A549 treated with Mapracorat at 1 μM for 4 hours (cell line): ENCODE results near the gene CAMTA2. TPM values are rescaled to one million over a fixed set of nuclear protein-coding genes. Genes with fewer than 3 reads are reported as not detected.

ENCODE experiments used
- total RNA-seq: library from RNA; stranded (reverse); fragments of 200-300 nt; extraction: Qiagen RNA extraction; gene quantifications from 5 replicates; pipeline ENCODE4 v1.2.3, GENCODE V29; 2022

CAMTA2 gene, protein sequence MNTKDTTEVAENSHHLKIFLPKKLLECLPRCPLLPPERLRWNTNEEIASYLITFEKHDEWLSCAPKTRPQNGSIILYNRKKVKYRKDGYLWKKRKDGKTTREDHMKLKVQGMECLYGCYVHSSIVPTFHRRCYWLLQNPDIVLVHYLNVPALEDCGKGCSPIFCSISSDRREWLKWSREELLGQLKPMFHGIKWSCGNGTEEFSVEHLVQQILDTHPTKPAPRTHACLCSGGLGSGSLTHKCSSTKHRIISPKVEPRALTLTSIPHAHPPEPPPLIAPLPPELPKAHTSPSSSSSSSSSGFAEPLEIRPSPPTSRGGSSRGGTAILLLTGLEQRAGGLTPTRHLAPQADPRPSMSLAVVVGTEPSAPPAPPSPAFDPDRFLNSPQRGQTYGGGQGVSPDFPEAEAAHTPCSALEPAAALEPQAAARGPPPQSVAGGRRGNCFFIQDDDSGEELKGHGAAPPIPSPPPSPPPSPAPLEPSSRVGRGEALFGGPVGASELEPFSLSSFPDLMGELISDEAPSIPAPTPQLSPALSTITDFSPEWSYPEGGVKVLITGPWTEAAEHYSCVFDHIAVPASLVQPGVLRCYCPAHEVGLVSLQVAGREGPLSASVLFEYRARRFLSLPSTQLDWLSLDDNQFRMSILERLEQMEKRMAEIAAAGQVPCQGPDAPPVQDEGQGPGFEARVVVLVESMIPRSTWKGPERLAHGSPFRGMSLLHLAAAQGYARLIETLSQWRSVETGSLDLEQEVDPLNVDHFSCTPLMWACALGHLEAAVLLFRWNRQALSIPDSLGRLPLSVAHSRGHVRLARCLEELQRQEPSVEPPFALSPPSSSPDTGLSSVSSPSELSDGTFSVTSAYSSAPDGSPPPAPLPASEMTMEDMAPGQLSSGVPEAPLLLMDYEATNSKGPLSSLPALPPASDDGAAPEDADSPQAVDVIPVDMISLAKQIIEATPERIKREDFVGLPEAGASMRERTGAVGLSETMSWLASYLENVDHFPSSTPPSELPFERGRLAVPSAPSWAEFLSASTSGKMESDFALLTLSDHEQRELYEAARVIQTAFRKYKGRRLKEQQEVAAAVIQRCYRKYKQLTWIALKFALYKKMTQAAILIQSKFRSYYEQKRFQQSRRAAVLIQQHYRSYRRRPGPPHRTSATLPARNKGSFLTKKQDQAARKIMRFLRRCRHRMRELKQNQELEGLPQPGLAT
- 28.9 to 41.2 TPM (median 34.3 TPM) in 5 replicates for total RNA-seq

DNA sequence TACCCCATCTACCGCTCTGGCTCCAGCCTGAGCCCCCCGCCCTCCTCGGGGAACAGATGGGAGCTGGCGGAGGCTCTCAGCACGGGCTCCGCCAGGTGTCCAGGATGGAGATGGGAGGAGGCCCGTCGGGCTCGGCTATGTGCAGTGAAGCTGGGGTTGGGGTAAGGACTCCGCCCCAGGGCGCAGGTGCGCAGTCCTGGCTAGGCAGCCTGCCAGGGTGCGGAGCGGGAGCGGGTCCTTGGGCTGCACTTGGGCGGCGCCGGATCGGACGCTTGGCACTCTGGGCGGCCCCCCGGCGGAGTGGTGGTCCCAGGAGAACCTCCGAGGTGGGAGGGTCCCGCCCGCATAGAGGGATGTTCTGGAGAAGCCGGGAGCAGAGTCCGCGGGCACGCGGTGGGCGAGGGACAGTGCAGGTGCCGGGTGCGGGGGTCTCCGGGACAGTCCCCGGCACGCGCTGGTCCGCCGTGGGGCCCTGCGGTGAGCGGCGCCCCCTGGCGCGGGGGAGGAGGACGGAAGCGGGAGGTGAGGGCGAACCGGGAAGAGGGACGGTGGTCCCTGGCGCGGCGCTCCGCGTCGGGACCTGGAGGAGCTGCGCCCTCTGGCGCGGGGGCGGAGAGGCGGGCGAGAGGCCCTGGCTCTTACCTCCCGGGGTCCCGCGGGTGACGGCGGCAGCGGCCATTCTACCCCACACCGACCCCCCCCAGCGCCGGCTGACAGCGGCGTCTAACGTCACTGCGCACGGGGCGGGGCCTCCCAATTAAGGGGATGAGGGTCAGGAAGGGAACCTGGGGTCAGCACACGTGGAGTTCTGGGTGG lies at the start of gene CAMTA2:
Gene CAMTA2, minus strand, starts transcription at position 725 of the 816 bp plus-strand sequence. CDS start 1,453 bp downstream, outside the sequence.

DNA sequence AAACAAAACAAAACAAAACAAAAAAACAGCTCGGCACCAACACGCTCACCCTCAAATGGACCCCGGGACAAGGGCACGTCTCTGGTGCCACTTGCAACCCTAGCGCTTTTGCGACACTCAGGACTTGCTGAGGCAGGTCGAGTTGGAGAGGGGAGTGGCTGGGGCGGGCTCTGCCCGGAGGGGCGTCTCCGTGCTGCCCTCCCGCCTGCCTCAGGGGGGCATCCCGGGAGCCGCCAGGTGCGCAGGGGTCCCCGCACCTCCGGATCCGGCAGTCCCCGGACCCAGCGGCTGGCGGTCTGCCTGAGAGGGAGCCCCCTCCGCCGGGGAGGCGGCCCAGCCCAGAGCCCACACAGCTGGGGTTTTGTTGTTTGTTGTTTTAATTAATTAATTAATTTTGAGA lies 47.8 kb upstream of the CAMTA2 start, which contains the start of gene SLC52A1:
Gene SLC52A1, minus strand, starts transcription at position 112 of the 400 bp plus-strand sequence. CDS start 820 bp downstream, outside the sequence.

DNA sequence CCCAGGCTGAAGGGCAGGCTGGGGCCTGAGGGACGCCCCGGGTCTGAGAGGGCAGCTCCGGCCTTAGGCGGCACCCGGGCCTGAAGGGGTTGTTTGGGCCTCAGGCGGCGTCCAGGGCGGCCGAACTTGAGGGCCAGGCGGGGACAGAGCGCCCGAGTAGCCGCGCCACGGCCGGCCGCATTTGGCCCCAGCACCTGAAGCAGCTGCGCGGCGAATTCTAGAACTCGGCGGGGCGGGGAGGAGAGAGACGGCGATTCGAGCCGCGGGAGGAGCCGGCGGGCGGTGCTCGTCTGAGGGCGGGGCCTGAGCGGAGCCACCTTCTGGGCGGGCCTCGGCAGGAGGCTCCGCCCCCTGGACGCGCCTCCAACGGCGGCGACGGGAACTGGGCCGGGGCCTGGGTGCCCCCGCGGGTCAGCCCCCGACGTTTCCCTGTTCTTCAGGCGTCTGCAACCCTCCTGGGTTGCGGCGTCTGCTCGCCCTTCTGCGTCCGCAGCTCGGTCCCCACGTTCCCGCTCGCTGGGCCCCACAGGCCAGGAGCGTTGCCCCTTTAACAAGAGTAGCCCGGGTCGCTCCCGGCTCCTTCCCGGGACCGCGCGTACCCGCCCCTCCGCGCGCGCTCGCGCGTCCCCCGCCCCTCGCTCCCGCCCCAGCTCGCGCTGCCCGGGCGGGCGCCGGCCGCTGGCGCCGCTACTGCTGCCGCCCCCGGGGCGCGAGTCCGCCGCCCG lies 10.0 kb upstream of the CAMTA2 start, which contains the start of the genes INCA1 and KIF1C:
Gene INCA1, minus strand, starts transcription at position 221 of the 725 bp plus-strand sequence. CDS start 3,085 bp downstream, outside the sequence.
Gene KIF1C, plus strand, starts transcription at position 649 of the 725 bp plus-strand sequence. CDS start 2,297 bp downstream, outside the sequence.

DNA sequence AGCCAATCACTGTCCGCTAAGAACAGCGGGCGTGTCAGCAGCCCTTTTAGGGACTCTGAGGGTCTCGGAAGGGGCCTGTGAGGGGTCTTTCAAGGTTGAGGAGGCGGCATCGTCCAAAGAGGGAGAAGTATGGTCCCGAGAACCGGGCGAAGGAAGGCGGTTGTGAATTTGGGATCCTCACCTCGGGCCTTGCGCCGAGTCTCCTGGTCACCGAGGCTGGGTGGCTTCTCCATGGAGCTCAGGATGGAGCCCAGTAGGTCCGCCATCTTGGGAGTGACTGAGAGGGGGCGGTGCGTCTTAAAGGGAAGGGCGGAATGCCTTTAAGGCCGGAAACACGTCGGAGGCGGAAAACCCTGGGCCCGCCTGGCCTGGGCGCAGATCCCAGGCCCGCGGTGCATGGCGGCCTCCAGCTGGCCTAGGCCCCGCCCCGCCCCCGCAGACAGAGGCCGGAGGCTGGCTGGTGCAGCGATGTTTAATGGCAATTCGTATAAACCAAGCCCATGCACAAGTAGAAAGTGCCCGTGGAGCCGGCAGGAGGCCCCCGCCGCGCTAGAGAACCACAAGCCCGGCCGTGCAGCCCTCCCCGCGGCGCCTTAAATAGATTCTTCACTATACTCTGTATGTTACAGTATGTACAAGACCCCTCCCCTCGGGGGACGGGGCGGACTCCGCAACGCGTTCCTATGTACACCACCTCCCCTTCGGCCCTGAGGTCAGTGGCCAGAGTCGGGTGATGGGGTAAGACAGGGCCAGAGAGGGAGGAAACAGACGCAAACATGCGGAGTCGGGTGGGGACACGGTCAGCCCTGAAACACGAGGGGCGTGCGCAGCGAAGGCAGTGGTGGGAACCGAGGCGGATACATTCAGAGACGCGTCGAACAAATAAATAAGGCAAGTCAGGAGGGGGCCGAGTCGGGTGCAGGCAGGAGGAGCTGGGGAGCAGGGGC lies 19.7 kb downstream of the CAMTA2 start, which contains the start of gene SPAG7:
Gene SPAG7, minus strand, starts transcription at position 279 of the 947 bp plus-strand sequence. Its CDS starts 13 bp downstream, at position 266.

DNA sequence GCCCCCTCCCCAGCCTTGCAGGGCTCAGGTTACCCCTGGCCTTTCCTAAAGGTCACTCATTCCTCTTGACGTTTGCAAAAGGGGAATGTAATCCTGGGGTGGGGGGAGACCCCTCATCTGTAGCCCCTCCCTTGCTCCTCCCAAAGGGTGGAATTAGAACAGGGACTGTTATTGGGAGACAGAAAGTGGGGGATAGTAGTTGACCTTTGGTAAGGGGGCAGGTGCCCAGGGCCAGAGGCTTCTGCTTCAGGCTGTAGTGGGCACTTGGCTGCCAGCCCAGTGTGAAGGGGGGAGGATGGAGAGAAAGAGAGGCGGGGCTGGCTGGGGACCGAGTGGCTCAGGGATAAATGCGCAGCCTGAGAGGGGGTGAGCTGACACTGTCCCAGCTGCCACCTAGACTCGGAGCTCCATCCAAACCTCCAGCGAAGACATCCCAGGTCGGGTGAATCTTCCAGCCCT lies 36.7 kb downstream of the CAMTA2 start, which contains the start of gene ENO3:
Gene ENO3, plus strand, starts transcription at position 374 of the 459 bp plus-strand sequence. CDS start 711 bp downstream, outside the sequence.

DNA sequence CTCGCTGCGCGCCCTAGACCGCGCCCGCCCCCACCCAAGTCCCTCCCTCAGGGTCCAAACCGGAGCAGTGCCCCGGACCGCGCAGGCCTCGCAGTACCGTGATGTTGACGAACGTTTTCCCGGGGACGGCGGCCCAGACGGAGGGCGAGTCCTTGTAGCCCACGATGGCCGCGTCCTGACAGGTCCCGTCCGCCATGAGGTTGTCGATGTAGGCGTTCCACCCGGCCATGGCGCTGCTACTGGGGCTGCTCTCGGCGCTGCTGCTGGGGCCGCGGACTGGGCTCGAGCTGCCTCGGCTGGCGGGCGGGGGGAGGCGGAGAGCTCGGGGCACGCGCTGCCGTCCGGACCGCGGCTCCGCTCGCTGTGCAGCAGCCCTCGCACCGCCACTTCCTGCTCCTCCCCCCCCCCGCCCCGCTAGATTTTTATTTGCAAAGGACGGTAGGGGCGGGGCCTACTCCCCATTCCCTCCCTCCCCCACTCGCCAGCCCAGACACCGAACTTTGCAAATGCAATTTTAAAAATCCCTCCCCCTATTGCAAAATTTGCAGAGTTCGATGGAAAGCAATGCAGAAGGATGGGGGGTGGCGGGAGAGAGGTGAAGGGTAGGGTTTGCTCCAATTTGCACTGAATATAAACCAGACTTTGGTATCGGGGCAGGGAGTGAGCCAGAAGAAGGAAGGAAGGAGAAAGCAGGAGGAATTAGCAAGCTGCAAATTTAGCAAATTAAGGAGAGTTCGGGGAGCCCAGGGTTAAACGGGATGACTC lies 39.1 kb downstream of the CAMTA2 start, which contains the start of gene PFN1:
Gene PFN1, minus strand, starts transcription at position 365 of the 765 bp plus-strand sequence. Its CDS starts 136 bp downstream, at position 229.

DNA sequence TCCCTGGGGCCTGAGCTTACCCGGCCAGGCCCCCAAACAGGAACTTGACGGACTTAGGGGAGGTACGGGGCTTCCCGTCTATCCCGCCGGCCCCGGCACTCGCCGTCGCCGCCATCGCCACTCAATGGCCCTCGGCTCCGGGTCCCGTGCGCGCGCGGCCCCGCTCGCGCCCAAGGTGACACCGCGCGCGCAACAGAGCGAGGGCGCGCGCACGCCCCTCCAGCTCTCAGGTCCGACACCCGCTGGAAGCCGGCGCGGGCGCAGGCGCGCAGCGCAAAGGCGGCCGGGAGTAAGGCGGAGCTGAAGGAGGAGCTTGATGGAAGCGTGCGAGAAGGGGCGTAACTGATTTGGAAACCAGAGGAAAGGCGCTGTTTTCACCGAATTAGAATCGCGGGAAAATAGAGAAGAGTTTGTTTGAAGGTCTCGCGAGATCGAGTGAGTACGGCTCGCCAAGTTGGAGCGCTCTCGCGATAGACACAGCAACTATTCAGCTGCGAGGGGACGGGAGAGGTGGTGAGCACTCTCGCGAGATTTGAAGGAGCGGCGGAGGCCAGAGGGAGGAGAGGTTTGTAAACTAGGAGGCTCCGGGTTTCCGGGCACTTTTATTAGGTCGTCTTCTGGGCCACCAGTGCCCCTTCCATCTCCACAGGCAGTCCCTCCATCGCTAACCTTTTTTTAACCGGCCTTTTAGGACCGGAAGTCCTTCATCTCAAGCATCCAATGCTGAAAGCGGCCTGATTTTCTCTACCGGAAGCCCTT lies 47.5 kb downstream of the CAMTA2 start, which contains the start of the genes RNF167 and SLC25A11:
Gene RNF167, plus strand, starts transcription at position 473 of the 759 bp plus-strand sequence. CDS start 642 bp downstream, outside the sequence.
Gene SLC25A11, minus strand, starts transcription at position 251 of the 759 bp plus-strand sequence. Its CDS starts 136 bp downstream, at position 115.

DNA sequence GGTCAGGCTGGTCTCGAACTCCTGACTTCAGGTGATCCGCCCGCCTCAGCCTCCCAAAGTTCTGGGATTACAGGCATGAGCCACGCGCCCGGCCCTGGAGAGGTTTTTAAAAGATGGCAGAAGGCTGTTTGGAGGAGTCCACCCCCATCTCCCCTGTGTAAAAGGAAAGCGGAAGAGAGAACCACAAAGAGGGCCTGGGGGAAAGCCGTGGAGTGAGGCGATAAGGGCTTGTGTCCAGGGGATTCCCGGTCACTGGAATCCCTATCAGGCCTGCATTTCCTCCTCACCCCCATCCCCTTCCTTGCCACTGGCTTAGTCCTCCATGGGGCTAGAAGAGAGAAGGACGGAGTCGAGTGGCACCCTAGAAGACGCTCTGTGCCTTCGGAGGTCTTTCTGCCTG lies 55.5 kb downstream of the CAMTA2 start, which contains the start of gene GP1BA:
Gene GP1BA, plus strand, starts transcription at position 315 of the 400 bp plus-strand sequence. CDS start 328 bp downstream, outside the sequence.

Other genes starting within 250 kb of the CAMTA2 start
- gene ZMYND15, start 247.8 kb downstream of the CAMTA2 start, total RNA-seq = 0.24 to 0.69 TPM (median 0.32 TPM) in 5 replicates
- 15.4 to 20.3 TPM (median 16.8 TPM) in 5 replicates for gene CXCL16, start 247.7 kb downstream of the CAMTA2 start, total RNA-seq
- 0.50 to 1.3 TPM (median 0.73 TPM) in 5 replicates for gene TM4SF5, start 215.8 kb downstream of the CAMTA2 start, total RNA-seq
- 0.68 to 1.6 TPM (median 0.81 TPM) in 5 replicates for gene VMO1, start 201.3 kb downstream of the CAMTA2 start, total RNA-seq
- gene GLTPD2, start 198.7 kb downstream of the CAMTA2 start, total RNA-seq = not detected in 5 replicates
- gene PSMB6, start 191.5 kb downstream of the CAMTA2 start, total RNA-seq = 471 to 505 TPM (median 471 TPM) in 5 replicates
- gene PLD2, start 180.5 kb downstream of the CAMTA2 start, total RNA-seq = 21.4 to 28.4 TPM (median 23.8 TPM) in 5 replicates
- 44.8 to 62.1 TPM (median 56.2 TPM) in 5 replicates for gene MINK1, start 154.3 kb downstream of the CAMTA2 start, total RNA-seq
- gene C17orf107, start 88.1 kb downstream of the CAMTA2 start, total RNA-seq = 0.16 to 0.48 TPM (median 0.28 TPM) in 5 replicates
- 0.10 TPM in 1 of 5 replicates, not detected in the others for gene CHRNE, start 84.6 kb downstream of the CAMTA2 start, total RNA-seq
- not detected in 5 replicates for gene GP1BA, start 55.4 kb downstream of the CAMTA2 start, total RNA-seq
- gene SLC25A11, start 47.6 kb downstream of the CAMTA2 start, total RNA-seq = 52.9 to 74.2 TPM (median 68.7 TPM) in 5 replicates
- gene RNF167, start 47.4 kb downstream of the CAMTA2 start, total RNA-seq = 98.8 to 148 TPM (median 117 TPM) in 5 replicates
- 2,509 to 3,080 TPM (median 2,785 TPM) in 5 replicates for gene PFN1, start 39.1 kb downstream of the CAMTA2 start, total RNA-seq
- gene ENO3, start 36.6 kb downstream of the CAMTA2 start, total RNA-seq = 45.6 to 55.1 TPM (median 48.1 TPM) in 5 replicates
- gene SPAG7, start 19.9 kb downstream of the CAMTA2 start, total RNA-seq = 70.3 to 89.6 TPM (median 73.0 TPM) in 5 replicates
- gene INCA1, start 9.8 kb upstream of the CAMTA2 start, total RNA-seq = 1.7 to 1.9 TPM (median 1.8 TPM) in 5 replicates
- 107 to 129 TPM (median 121 TPM) in 5 replicates for gene KIF1C, start 10.3 kb upstream of the CAMTA2 start, total RNA-seq
- gene SLC52A1, start 47.8 kb upstream of the CAMTA2 start, total RNA-seq = 0.42 to 0.97 TPM (median 0.76 TPM) in 5 replicates
- gene ZFP3, start 90.8 kb upstream of the CAMTA2 start, total RNA-seq = 0.77 to 1.2 TPM (median 0.95 TPM) in 5 replicates
- gene ZNF232, start 124.2 kb upstream of the CAMTA2 start, total RNA-seq = 3.4 to 5.1 TPM (median 4.0 TPM) in 5 replicates
- gene USP6, start 128.4 kb upstream of the CAMTA2 start, total RNA-seq = 0.01 to 0.06 TPM in 2 of 5 replicates, not detected in the others
- 0.97 to 1.7 TPM (median 1.4 TPM) in 5 replicates for gene ZNF594, start 204.2 kb upstream of the CAMTA2 start, total RNA-seq
- gene SCIMP, start 247.2 kb upstream of the CAMTA2 start, total RNA-seq = not detected in 5 replicates